GM19025 (cell line): Measurements from ENCODE around the gene CC2D2A.
"Not testable (repeated sequence)": the region's sequence is repeated elsewhere in the genome, so short reads cannot be mapped to it uniquely, and the experiment has no call there.

Experiments used
- ATAC-seq: cut with Tn5 transposase; IDR thresholded peaks from one replicate; pipeline ENCODE4 v1.9.1; 2021; ENCODE audit warnings: mild to moderate bottlenecking, low read depth, moderate library complexity; ENCODE audit not compliant: unreplicated experiment

Gene CC2D2A

DNA sequence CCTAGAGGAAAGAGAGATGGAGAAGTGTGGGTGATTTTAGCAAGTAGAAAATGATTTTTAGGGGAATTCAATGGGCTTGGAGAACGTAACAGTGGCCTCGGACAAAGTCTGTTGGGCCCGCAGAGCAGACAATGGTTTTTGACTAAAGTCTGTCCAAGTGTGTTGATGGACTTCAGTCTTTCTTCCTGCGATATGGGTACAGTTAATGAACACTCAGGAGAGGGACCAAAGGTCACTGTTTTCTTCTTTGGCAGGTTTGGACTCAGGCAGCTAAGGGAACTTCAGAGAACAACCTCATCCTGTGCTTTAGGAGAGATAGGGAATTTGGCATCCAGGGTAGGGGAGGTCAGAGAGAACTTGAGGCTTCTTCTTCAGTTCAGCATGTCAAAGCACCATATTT lies 38.0 kb downstream of the CC2D2A start:
- no peak for ATAC-seq

GRCh38 chr4:15510961-15511360 lies 41.3 kb downstream of the CC2D2A start:
- no peak for ATAC-seq

GRCh38 chr4:15513545-15513944 lies 43.9 kb downstream of the CC2D2A start:
- no peak for ATAC-seq

DNA sequence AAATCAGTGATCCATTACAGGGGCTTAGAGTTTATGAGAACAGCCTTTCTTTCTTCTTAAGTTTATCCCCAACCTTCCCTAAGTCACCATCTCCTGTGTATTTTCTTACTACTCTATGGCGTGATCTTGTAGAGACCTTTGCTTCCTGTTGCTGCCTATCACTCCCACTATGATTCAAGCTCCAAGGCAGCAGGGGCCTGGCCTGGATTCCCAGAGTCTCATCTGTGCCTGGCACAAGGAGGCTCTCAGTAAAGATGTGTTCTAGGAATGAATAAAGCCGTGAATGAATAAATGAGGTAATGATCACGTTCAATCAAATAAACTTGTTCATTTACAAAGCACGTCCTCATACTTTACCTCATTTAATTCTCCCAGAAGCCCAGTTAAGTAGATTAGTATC lies 45.4 kb downstream of the CC2D2A start:
- no peak for ATAC-seq

GRCh38 chr4:15516494-15516893 lies 46.8 kb downstream of the CC2D2A start:
- ATAC-seq: no peak

DNA sequence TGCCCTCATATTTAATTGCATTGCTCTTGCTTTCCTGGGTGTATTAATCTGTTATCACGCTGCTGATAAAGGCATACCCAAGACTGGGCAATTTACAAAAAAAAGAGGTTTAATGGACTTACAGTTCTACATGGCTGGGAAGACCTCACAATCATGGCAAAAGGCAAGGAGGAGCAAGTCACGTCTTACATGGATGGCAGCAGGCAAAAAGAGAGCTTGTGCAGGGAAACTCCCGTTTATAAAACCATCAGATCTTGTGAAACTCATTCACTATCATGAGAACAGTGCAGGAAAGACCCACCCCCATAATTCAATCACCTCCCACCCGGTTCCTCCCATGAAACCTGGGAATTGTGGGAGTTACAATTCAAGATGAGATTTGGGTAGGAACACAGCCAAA lies 48.0 kb downstream of the CC2D2A start:
- ATAC-seq: not testable (repeated sequence)

GRCh38 chr4:15521442-15522039 lies 51.9 kb downstream of the CC2D2A start:
- ATAC-seq: no peak

- ATAC-seq: no peak
These were observed 55.4 kb downstream of the CC2D2A start for GRCh38 chr4:15525080-15525479.

DNA sequence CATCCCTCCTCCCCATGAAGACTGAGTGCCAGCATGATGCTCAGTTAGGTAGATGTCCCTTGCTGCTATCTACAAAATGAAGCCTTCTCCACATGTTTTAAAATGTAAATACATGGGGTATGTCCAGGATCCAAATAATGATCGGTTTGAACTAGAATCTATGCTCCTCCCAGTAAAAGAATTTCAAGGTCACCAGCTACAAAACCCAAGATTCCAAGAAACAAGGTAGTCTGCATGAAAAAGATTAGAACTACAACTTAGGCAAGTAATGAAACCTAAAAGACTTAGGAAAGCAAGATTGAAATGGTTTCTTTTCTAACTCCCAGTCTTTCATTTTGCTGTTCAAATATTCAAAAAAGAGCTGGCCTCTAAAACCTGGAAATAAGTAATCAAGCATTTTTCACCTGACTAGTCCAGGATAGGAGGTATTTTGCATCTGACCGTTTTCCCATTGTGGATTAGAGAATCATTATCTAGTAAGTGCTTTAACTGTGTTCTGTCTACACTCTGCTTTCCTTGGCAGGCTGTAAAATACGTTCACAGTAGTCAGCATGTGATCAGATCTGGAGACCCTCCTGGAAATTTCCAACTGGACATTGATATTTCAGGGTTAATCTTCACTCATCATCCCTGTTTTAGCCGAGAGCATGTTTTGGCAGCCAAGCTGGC lies 57.4 kb downstream of the CC2D2A start:
- no peak for ATAC-seq

GRCh38 chr4:15531792-15532191 lies 62.1 kb downstream of the CC2D2A start:
- ATAC-seq: no peak

- ATAC-seq: no peak
These were observed 64.1 kb downstream of the CC2D2A start for GRCh38 chr4:15533817-15534216.

GRCh38 chr4:15535599-15535998 lies 65.9 kb downstream of the CC2D2A start:
- no peak for ATAC-seq

- ATAC-seq: no peak
These were observed 67.1 kb downstream of the CC2D2A start for GRCh38 chr4:15536552-15537499.

DNA sequence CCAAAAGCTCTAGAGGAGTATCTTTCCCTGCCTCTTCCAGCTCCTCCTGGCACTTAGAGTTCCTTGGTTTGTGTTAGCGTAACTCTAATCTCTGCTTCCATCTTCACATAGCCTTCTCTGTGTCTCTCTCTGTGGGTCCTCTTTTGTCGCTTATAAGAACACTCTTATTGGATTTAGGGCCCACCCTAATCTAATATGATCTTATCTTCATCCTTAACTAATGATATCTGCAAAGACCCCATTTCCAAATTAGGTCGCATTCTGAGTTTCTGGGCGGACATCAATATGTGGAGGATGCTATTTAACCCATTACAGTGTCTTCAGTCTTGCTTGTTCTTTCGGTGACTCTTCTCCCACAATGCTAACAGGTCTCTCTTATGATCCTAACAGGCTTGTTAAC lies 72.3 kb downstream of the CC2D2A start:
- ATAC-seq: no peak

DNA sequence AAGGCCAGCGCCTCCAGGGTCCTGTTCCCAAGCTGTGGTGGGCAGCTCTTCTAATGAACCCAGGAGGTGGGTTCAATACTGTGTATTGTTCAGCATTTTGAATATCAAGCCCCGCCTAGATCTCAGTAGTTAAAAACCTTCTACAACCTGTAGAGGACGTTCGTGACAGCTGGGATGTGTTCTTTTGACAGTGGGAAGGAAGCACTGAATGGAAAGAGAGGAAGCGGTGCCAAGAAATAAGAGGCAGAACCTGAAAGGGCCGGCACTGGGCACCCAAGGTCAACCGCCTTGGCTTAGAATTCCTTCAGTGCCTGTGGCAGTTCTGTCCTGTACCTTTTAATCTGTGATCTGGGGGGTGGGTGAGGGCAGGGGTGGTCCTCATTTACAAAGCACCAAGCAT lies 73.1 kb downstream of the CC2D2A start:
- ATAC-seq: no peak

GRCh38 chr4:15543537-15544247 lies 74.0 kb downstream of the CC2D2A start:
- ATAC-seq: no peak

- ATAC-seq: no peak
These were observed 74.6 kb downstream of the CC2D2A start for GRCh38 chr4:15544248-15544729.

- no peak for ATAC-seq
These were observed 75.7 kb downstream of the CC2D2A start for GRCh38 chr4:15545371-15545770.

- no peak for ATAC-seq
These were observed 77.7 kb downstream of the CC2D2A start for GRCh38 chr4:15547392-15547791.

DNA sequence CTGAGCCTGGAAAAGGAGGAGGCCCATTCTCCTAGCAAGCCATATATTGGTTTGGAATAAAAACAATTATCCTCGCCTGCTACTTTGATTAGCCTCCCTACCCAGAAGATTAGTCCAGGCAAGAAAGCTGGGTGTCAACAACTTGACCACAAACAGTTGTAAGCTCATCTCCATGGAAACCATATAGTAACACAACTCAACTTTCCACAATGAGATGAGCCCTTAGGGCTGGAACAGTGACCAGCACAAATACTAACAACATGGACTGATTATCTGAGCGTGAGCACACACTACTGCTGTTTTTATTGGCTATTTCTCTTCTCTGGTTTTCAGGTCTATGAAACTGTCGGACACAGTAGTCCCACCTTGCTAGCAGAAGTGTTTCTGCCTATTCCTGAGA lies 80.8 kb downstream of the CC2D2A start:
- no peak for ATAC-seq
